Peyer's patch (tissue), 4 donors: ENCODE measurements around the gene PTH2.

Source experiments
- POLR2A ChIP-seq, 2 donors: fragments of 450-650 bp; IDR thresholded peaks; one replicate each; pipeline ENCODE4 v1.5.1; 2017; ENCODE audit warnings: antibody characterized with exemption in 2 of 2, mild to moderate bottlenecking in 2 of 2, moderate library complexity in 2 of 2
- TF ChIP-seq, protein P1 (sequence below), 6 experiments: fragments of 450-650 bp in 4 of 6; fragments of 200-600 bp in 2 of 6; sonication (generic) in 1 of 6; IDR thresholded peaks; one replicate each; pipeline ENCODE4 v1.5.1; 2017 to 2019; ENCODE audit warnings: antibody characterized with exemption in 6 of 6, mild to moderate bottlenecking in 3 of 6, moderate library complexity in 1 of 6

DNA sequence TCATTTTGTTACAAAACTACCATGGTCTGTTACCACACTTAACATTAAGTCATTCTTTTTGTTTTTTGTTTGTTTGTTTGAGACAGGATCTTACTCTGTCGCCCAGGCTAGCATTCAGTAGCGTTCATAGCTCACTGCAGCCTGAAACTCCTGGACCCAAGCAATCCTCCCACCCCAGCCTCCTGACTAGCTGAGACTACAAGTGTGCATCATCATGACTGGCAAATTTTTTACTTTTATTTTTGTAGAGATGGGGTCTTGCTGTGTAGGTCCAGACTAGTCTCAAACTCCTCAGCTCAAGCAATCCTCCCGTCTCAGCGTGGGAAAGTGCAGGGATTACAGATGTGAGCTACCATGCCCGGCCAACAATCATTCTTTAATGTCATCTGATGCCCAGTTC, 33.1 kb upstream of the PTH2 start:
- TF ChIP-seq, protein P1, sequence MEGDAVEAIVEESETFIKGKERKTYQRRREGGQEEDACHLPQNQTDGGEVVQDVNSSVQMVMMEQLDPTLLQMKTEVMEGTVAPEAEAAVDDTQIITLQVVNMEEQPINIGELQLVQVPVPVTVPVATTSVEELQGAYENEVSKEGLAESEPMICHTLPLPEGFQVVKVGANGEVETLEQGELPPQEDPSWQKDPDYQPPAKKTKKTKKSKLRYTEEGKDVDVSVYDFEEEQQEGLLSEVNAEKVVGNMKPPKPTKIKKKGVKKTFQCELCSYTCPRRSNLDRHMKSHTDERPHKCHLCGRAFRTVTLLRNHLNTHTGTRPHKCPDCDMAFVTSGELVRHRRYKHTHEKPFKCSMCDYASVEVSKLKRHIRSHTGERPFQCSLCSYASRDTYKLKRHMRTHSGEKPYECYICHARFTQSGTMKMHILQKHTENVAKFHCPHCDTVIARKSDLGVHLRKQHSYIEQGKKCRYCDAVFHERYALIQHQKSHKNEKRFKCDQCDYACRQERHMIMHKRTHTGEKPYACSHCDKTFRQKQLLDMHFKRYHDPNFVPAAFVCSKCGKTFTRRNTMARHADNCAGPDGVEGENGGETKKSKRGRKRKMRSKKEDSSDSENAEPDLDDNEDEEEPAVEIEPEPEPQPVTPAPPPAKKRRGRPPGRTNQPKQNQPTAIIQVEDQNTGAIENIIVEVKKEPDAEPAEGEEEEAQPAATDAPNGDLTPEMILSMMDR (IDR thresholded peaks at IDR 0.05): no peak
- no peak for TF ChIP-seq POLR2A (IDR thresholded peaks at IDR 0.05)
